NT2/D1 (cell line): ENCODE data around the gene MAP4K1.

ENCODE experiments used
- YY1 ChIP-seq: IDR thresholded peaks from 2 replicates; pipeline ENCODE4 v1.6.1; 2011; ENCODE audit not compliant: insufficient read length, insufficient read depth
- ZNF274 ChIP-seq: IDR thresholded peaks from 2 replicates; pipeline ENCODE4 v1.6.1; 2011; ENCODE audit warnings: mild to moderate bottlenecking, low read depth, low read length

- TF ChIP-seq YY1 = no peak
- no peak for TF ChIP-seq ZNF274
Observed at GRCh38 chr19:38545596-38545995, 72.2 kb downstream of the MAP4K1 start.
